ENCODE measurements around the gene SLC66A2. TPM values are rescaled to one million over a fixed set of nuclear protein-coding genes. Genes with fewer than 3 reads are reported as not detected.

The SLC66A2 gene
- total and polyA plus RNA-seq, 2 of the 13 experiments (the other 11 are each of a cell fraction or from before 2014, with no cell fraction given): 33.5 to 41.9 TPM

DNA sequence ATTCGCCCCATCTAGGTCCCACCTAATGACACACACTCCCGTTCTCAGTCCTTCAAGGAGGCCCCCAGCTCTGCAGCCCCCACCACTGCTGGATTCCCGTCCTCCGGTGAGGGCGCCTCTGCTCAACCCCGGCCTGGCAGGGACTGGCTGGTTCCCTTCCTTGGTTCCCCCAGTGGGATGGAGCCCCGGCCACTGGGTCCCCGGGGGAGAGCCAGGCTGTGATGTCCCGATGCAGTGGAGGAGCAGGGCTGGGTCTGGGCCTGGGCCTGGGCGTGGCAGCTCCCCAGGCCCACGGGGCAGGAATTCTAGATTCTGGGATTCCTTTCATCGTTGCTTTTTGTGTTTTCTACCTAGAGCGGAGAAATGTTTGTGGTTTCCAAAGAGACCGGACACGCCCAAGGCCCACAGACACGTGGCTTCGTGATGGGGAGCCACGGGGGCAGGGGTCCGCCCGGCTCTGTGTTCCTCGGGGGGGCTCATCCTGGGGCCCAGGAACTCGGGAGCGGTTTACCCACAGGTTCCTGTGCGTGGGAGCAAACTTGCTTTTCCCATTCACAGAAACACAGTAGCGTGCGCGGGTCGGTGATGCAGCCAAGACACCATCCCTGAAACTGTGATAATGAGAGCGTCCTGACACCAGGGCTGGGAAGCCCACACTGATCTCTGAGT is 67.0 kb downstream of the SLC66A2 start:
- intact Hi-C loops (cut with micrococcal nuclease; ENCODE audit: unreplicated experiment) (no loop called here), in situ Hi-C loops (cut with HindIII; ENCODE audit: extremely low pct_ligation_motif_present, low pct_unique_long_range_greater_than_20kb) (no loop called here)
- Histone ChIP-seq H3K27ac (ENCODE audit: extremely low read length, insufficient read depth, low read length) (no peak overlapping the region), H4K20me1 (ENCODE audit: insufficient read depth, low read length) (no peaks in the 10 kb centered on the region), H3K4me3 (replicated peaks in 1 of 3; ENCODE audit: insufficient read depth in 1 of 3, low read depth in 2 of 3, low read length in 3 of 3) (no peak overlapping the region), H3K9me3 (ENCODE audit: low read length) (no peaks in the 10 kb centered on the region), H3K79me2 (ENCODE audit: insufficient read depth, low read length) (no peaks in the 10 kb centered on the region), H3K4me1 (ENCODE audit: insufficient read depth, low read length) (peaks cover 4% of the 10 kb centered on the region), H2AFZ (ENCODE audit: low read length) (no peak overlapping the region), H3K9ac (ENCODE audit: insufficient read depth, low read depth, low read length) (no peak overlapping the region), H3K27me3 (ENCODE audit: control insufficient read depth in 1 of 2, insufficient read depth in 2 of 2, low read length in 2 of 2) (peaks cover 4 to 43% of the 10 kb centered on the region in 2 experiments), H3K36me3 (replicated peaks in 1 of 2; ENCODE audit: control insufficient read depth in 1 of 2, insufficient read depth in 2 of 2, low read length in 2 of 2) (no peaks in the 10 kb centered on the region), H3K4me2 (ENCODE audit: low read depth, low read length) (no peak overlapping the region)
- ChIA-PET CTCF (ENCODE audit: low intra/inter-chr PET ratio, low total read pairs) (no interaction called here), POLR2A (no interaction called here)
- WGBS (ENCODE audit: low lambda C conversion rate): 58% methylated on average over 21 of the region's 29 CpGs
- DNase-seq (ENCODE audit: low spot score): no peak
- BruUV-seq (replicated peaks): no TSS peak
- no peak for TF ChIP-seq ZNF354B (CRISPR knock-in tag; IDR thresholded peaks at IDR 0.05)
- no peak for TF ChIP-seq TP53 (CRISPR knock-in tag; conservative IDR thresholded peaks at IDR 0.05)
- FAIRE-seq: no peak
- no peak; the same call in 2 of the 3 replicates for ATAC-seq

DNA sequence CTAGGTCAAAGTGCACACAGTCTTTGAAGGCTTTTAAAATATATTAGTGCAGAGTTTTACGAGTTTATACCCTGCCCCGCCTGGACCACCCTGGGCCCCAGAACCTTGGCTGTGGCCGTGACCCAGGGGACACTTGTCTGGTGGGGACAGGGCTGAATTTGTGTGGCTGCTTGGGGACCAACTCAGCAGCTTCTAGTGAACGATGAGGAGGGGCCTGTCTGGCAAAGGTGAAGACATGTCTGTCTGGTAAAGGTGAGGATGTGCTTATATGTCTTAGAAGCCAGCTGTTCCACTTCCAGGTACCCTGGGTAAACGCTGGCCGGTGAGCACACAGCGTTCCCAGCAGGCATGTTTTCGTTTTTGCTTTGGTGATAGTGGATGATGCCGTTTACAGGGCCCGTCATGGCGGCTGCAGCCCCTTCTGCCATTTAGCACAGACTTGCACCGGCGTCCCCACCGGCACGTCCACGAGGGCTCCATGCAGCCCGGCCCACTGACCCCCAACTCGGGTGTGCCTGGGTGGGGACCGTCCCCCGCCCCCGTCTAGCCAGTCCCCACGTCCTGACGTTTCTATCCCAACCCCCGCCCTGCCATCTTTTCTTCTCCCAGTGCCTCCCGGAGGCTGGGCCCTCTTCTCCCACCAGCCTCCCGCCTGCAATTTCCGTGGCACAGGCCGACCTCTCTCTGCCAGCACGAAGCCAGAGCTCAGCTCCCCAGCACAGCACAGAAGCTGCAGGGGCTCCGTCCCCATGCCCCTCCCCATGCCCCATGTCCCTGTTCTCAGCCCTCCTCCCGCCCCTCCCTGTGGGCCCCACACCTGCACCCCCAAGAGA is 67.8 kb downstream of the SLC66A2 start:
- ATAC-seq: no peak
- H3K4me3 ChIP-seq (replicated peaks in 1 of 3; ENCODE audit: insufficient read depth in 1 of 3, low read depth in 2 of 3, low read length in 3 of 3): no peak overlapping the region
- in situ Hi-C loops (cut with HindIII; ENCODE audit: extremely low pct_ligation_motif_present, low pct_unique_long_range_greater_than_20kb): no loop called here
- H3K27ac ChIP-seq (ENCODE audit: extremely low read length, insufficient read depth, low read length): no peak overlapping the region
- no peak for FAIRE-seq
- H3K27me3 ChIP-seq (ENCODE audit: control insufficient read depth in 1 of 2, insufficient read depth in 2 of 2, low read length in 2 of 2): peaks cover 6 to 47% of the 10 kb centered on the region in 2 experiments
- H3K79me2 ChIP-seq (ENCODE audit: insufficient read depth, low read length): no peaks in the 10 kb centered on the region
- H4K20me1 ChIP-seq (ENCODE audit: insufficient read depth, low read length): no peaks in the 10 kb centered on the region
- TF ChIP-seq ZNF616 (CRISPR knock-in tag; IDR thresholded peaks at IDR 0.05; ENCODE audit: low read depth) (no peak), BORCS8-MEF2B (CRISPR knock-in tag; IDR thresholded peaks at IDR 0.05) (no peak)
- BruUV-seq (replicated peaks): no TSS peak
- no peaks in the 10 kb centered on the region for H3K9me3 ChIP-seq (ENCODE audit: low read length)
- POLR2A ChIA-PET: no interaction called here
- intact Hi-C loops (cut with micrococcal nuclease; ENCODE audit: unreplicated experiment): no loop called here
- H3K4me1 ChIP-seq (ENCODE audit: insufficient read depth, low read length): no peaks in the 10 kb centered on the region
- H3K36me3 ChIP-seq (replicated peaks in 1 of 2; ENCODE audit: control insufficient read depth in 1 of 2, insufficient read depth in 2 of 2, low read length in 2 of 2): no peaks in the 10 kb centered on the region
- no peak for DNase-seq (ENCODE audit: low spot score)
- 50% methylated on average over 16 of the region's 31 CpGs for WGBS (ENCODE audit: low lambda C conversion rate)
- H2AFZ ChIP-seq (ENCODE audit: low read length): no peak overlapping the region
- H3K4me2 ChIP-seq (ENCODE audit: low read depth, low read length): no peak overlapping the region
- CTCF ChIA-PET (ENCODE audit: low intra/inter-chr PET ratio, low total read pairs): no interaction called here
- H3K9ac ChIP-seq (ENCODE audit: insufficient read depth, low read depth, low read length): no peak overlapping the region
